Liver (tissue), 9 donors: ENCODE measurements around the gene JUNB. TPM values are rescaled to one million over a fixed set of nuclear protein-coding genes. Genes with fewer than 3 reads are reported as not detected.

Experiments
- DNase-seq: peaks from one replicate; pipeline ENCODE4 v3.0.0-alpha.2; 2017; ENCODE audit warnings: low spot score
- H3K27ac ChIP-seq, 2 donors: one replicate each; pipeline ENCODE4 v1.7.0; 2013; ENCODE audit warnings: inconsistent platforms in 2 of 2, low read length in 2 of 2, control low read depth in 1 of 2, low read depth in 1 of 2, mild to moderate bottlenecking in 1 of 2
- H3K27me3 ChIP-seq, 4 donors: one replicate each; pipeline versions ENCODE4 v1.6.1 to v1.7.0; 2013; ENCODE audit warnings: low read length in 3 of 4, inconsistent platforms in 1 of 4, mild to moderate bottlenecking in 1 of 4, moderate library complexity in 1 of 4; ENCODE audit not compliant: control insufficient read depth in 4 of 4, insufficient read depth in 4 of 4
- H3K36me3 ChIP-seq, 4 donors: one replicate each; pipeline versions ENCODE4 v1.6.1 to v1.7.0; 2013; ENCODE audit warnings: low read length in 3 of 4, mild to moderate bottlenecking in 3 of 4, low read depth in 1 of 4, moderate library complexity in 1 of 4; ENCODE audit not compliant: control insufficient read depth in 4 of 4, insufficient read depth in 3 of 4
- H3K4me1 ChIP-seq, 4 donors: one replicate each; pipeline versions ENCODE4 v1.6.1 to v1.7.0; 2013; ENCODE audit warnings: low read length in 3 of 4, mild to moderate bottlenecking in 3 of 4, moderate library complexity in 1 of 4; ENCODE audit not compliant: control insufficient read depth in 4 of 4, insufficient read depth in 4 of 4
- H3K4me3 ChIP-seq, 3 donors: one replicate each; pipeline versions ENCODE4 v1.6.1 to v1.7.0; 2013; ENCODE audit warnings: low read length in 3 of 3, control low read depth in 1 of 3, low read depth in 1 of 3, mild to moderate bottlenecking in 1 of 3
- H3K9ac ChIP-seq, 2 donors: one replicate each; pipeline ENCODE4 v1.7.0; 2013; ENCODE audit warnings: low read length in 2 of 2, mild to moderate bottlenecking in 2 of 2, moderate library complexity in 2 of 2, control low read depth in 1 of 2, low read depth in 1 of 2
- H3K9me3 ChIP-seq, 4 donors: one replicate each; pipeline versions ENCODE4 v1.6.1 to v1.7.0; 2013; ENCODE audit warnings: low read length in 3 of 4; ENCODE audit not compliant: control insufficient read depth in 4 of 4
- CTCF ChIP-seq: fragments of 150-350 bp; IDR thresholded peaks from 2 replicates; pipeline ENCODE4 v1.5.1; 2017; ENCODE audit warnings: improper control_type of control experiment, low read depth, low read length; ENCODE audit not compliant: missing input control
- GABPA ChIP-seq, 2 donors: IDR thresholded peaks in 1 of 2; conservative IDR thresholded peaks in 1 of 2; 2 replicates each; pipeline ENCODE4 v1.6.1; 2016; ENCODE audit warnings: antibody characterized with exemption in 2 of 2, mild to moderate bottlenecking in 1 of 2, moderate library complexity in 1 of 2
- HNF4G ChIP-seq: IDR thresholded peaks from 2 replicates; pipeline ENCODE4 v1.6.1; 2016; ENCODE audit warnings: antibody characterized with exemption
- RAD21 ChIP-seq, 2 donors: IDR thresholded peaks; 2 replicates each; pipeline ENCODE4 v1.6.1; 2016; ENCODE audit warnings: antibody characterized with exemption in 2 of 2, mild to moderate bottlenecking in 2 of 2
- REST ChIP-seq: IDR thresholded peaks from 2 replicates; pipeline ENCODE4 v1.6.1; 2016; ENCODE audit warnings: antibody characterized with exemption, mild to moderate bottlenecking
- RXRA ChIP-seq, 2 donors: IDR thresholded peaks; 2 replicates each; pipeline ENCODE4 v1.6.1; 2017 to 2018; ENCODE audit warnings: antibody characterized with exemption in 2 of 2, mild to moderate bottlenecking in 1 of 2
- SP1 ChIP-seq: IDR thresholded peaks from 2 replicates; pipeline ENCODE4 v1.6.1; 2018; ENCODE audit warnings: antibody characterized with exemption, mild to moderate bottlenecking
- TAF1 ChIP-seq: conservative IDR thresholded peaks from 2 replicates; pipeline ENCODE4 v1.6.1; 2016; ENCODE audit warnings: antibody characterized with exemption, mild to moderate bottlenecking
- YY1 ChIP-seq: IDR thresholded peaks from 2 replicates; pipeline ENCODE4 v1.6.1; 2016; ENCODE audit warnings: antibody characterized with exemption, mild to moderate bottlenecking
- ZBTB33 ChIP-seq: IDR thresholded peaks from 2 replicates; pipeline ENCODE4 v1.6.1; 2016; ENCODE audit warnings: antibody characterized with exemption
- WGBS: extraction: QIAGEN DNeasy Blood & Tissue Kit; methylation state at CpG from one replicate; pipeline ENCODE4 v1.1.7; 2013; 5-methylcytosine and 5-hydroxymethylcytosine counted together
- polyA plus RNA-seq, 2 donors: library from polyadenylated mRNA; stranded (reverse) in 1 of 2; unstranded in 1 of 2; fragments of 200-250 nt in 1 of 2; fragments of >200 nt in 1 of 2; fragmentation: Nextera tagmentation in 1 of 2; extraction: Ambion mirVana in 1 of 2; gene quantifications; one replicate each; pipeline versions ENCODE4 v1.2.1 to v1.2.3, GENCODE V29; 2013 to 2015
- total RNA-seq, 2 donors: library from RNA; depleted of rRNA; stranded (reverse); fragments of >200 nt; gene quantifications; one replicate each; pipeline ENCODE4 v1.2.3, GENCODE V29; 2014
- donor health status: healthy.
- donor health status: healthy.
- donor health status: healthy.
- donor health status: healthy.
- donor health status: healthy.

The JUNB gene
- total and polyA plus RNA-seq, 4 donors, result 32.7 to 79.2 (median 56.6) TPM

GRCh38 chr19:12784871-12785430, 6.3 kb upstream of the JUNB start (continued):
- TF ChIP-seq REST, result no peak
- no peak for TF ChIP-seq GABPA (IDR thresholded peaks at IDR 0.05 in 1 of 2, conservative IDR thresholded peaks at IDR 0.05 in 1 of 2)
- no peak for TF ChIP-seq YY1
- TF ChIP-seq SP1, result no peak
- no peak for TF ChIP-seq RAD21 (IDR thresholded peaks at IDR 0.05)
- TF ChIP-seq HNF4G, result no peak

- no peaks in the 10 kb centered on the region for H3K27me3 ChIP-seq
- peak; percentile 48 for DNase-seq
- no peaks in the 10 kb centered on the region for H3K9me3 ChIP-seq
- WGBS, result 73% methylated on average over 4 of the region's 4 CpGs
- H3K36me3 ChIP-seq, result no peaks in the 10 kb centered on the region
- H3K27ac ChIP-seq, result peak overlapping the region; percentile 67 to 86
- no peak for TF ChIP-seq HNF4G
- TF ChIP-seq ZBTB33, result no peak
- H3K9ac ChIP-seq, result no peak overlapping the region
- H3K4me3 ChIP-seq, result no peak overlapping the region
- H3K4me1 ChIP-seq, result peaks cover 11 to 46% (median 27%) of the 10 kb centered on the region in 4 donors
Observed at GRCh38 chr19:12785431-12786031, 5.8 kb upstream of the JUNB start.

- DNase-seq, result peak; percentile 53
- no peak overlapping the region for H3K4me3 ChIP-seq
- no peak overlapping the region for H3K9ac ChIP-seq
Observed at GRCh38 chr19:12786141-12786870, 5.0 kb upstream of the JUNB start.

More at GRCh38 chr19:12786141-12786870, 5.0 kb upstream of the JUNB start:
- WGBS, result 56% methylated on average over 18 of the region's 18 CpGs
- H3K36me3 ChIP-seq, result no peaks in the 10 kb centered on the region
- peaks cover 11 to 52% (median 31%) of the 10 kb centered on the region in 4 donors for H3K4me1 ChIP-seq
- no peak for TF ChIP-seq CTCF
- TF ChIP-seq SP1, result peak; percentile 10
- no peak for TF ChIP-seq RXRA (IDR thresholded peaks at IDR 0.05)
- no peak for TF ChIP-seq TAF1
- no peaks in the 10 kb centered on the region for H3K27me3 ChIP-seq
- no peaks in the 10 kb centered on the region for H3K9me3 ChIP-seq
- H3K27ac ChIP-seq, result peak overlapping the region; percentile 67 to 86
